ENCODE data around the gene CUL4A.

DNA sequence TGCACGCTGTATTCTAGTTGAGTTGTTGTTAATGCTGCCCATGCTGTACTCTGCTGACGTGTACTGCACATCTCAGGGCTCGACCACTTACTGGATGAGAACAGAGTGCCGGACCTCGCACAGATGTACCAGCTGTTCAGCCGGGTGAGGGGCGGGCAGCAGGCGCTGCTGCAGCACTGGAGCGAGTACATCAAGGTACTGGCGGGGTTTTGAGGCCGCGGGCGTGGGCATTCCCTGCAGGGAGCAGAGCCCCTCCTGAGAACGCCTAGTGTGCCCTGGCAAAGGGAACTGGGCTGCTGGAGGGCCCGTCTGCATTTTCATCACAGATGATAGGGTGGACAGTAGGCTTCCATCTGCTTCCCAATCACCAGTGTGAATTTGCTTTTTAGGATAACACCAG, 29.9 kb downstream of the CUL4A start:
- TF ChIP-seq EZH2 (IDR thresholded peaks at IDR 0.05; ENCODE audit: insufficient read depth, poor library complexity, severe bottlenecking) (no peak), EZH2phosphoT487 (IDR thresholded peaks at IDR 0.05; ENCODE audit: insufficient read depth, low read depth) (no peak)
